Amniotic epithelial cell (primary cell): ENCODE results near the gene ZNF665.
"Not testable (repeated sequence)": the region's sequence is repeated elsewhere in the genome, so short reads cannot be mapped to it uniquely, and the experiment has no call there.

ENCODE experiments used
- DNase-seq: peaks from one replicate; pipeline ENCODE4 v3.0.0-alpha.2; 2010; ENCODE audit warnings: low read depth

The ZNF665 gene

DNA sequence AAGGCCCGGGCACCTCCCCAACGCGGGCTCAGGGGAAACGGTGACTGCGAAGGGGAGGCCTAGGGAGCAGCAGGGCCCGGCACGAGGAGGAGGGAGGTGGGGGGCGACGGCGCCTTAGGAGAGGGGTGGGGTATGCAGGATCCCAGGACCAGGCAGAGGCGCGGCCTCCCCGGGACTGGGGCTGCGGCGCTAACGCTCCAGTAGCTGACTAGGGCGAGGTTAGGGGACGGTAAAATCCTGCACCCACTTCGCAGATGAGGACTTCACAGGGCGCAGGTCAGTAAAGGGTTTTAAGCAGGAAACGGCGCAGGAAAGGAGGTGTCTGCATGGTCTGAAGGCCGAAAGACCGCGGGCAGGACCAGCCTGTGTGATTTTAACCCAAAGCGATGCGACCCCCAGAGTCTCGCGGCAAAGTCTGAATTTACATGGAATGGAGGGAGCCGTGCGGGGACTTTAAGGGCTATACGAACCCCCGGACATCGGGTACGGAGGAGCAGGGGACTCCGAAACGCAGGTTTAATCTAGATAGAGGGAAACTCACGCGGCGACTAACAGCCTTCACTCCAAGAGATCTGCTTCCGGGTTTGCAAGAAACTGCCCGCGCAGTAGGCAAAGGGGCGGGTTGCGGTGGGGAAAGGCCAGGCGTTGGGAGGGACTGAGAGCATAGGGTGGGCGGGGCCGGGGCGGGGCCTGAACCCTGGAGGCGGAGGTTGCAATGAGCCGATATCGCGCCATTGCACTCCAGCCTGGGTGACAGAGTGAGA is at the start of gene ZNF665:
TSS of gene ZNF665 (minus strand) at position 588 of the 764 bp plus-strand sequence. CDS start 10,460 bp downstream, outside the sequence.
- DNase-seq = peak; percentile 80

- no peak for DNase-seq
Observed at GRCh38 chr19:53237114-53237777, 44.1 kb upstream of the ZNF665 start.

- DNase-seq = no peak
Observed at GRCh38 chr19:53224606-53225005, 31.4 kb upstream of the ZNF665 start.

GRCh38 chr19:53222716-53223115 is 29.6 kb upstream of the ZNF665 start:
- DNase-seq = not testable (repeated sequence)

GRCh38 chr19:53212703-53213320 is 19.7 kb upstream of the ZNF665 start:
- no peak for DNase-seq

GRCh38 chr19:53211554-53211953 is 18.4 kb upstream of the ZNF665 start:
- DNase-seq = not testable (repeated sequence)

- DNase-seq = peak; percentile 75
Observed at GRCh38 chr19:53196777-53197396, 3.7 kb upstream of the ZNF665 start.

- DNase-seq = peak; percentile 76
Observed at GRCh38 chr19:53195265-53195903, 2.2 kb upstream of the ZNF665 start.

DNA sequence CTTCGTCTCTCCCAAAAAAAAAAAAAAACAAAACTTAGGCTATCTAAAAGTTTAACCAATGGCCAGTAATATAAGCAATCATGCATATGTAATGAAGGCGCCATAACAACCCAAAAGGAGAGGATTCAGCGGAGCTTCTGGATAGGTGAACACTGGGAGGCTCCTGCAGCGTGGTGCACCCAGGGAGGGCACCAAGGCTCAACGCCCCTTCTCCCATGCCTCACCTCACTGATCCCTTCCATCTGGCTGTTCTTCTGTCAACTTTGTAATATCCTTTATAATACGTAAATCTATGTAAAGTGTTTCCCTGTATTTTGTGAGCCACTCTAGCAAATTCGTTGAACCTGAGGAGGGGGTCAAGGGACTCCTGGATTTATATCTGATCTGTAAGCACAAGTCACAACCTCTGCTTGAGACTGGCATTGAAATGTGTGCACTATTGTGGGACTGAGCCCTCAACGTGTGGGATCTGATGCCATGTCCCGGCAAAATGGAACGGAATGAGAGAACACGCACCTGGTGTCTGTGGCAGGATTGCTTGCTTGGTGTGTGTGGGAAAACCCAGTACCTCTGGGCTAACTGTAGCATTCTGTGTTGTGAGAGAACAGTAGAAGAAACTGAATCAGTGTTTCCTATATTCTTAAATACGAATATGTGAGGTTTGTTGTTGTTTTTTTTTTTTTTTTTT is 521 bp upstream of the ZNF665 start:
- no peak for DNase-seq

GRCh38 chr19:53190253-53190652 is 2.9 kb downstream of the ZNF665 start:
- DNase-seq = no peak

- DNase-seq = not testable (repeated sequence)
Observed at GRCh38 chr19:53189691-53190198, 3.4 kb downstream of the ZNF665 start.

GRCh38 chr19:53185155-53185882 is 7.8 kb downstream of the ZNF665 start:
- DNase-seq = not testable (repeated sequence)

DNA sequence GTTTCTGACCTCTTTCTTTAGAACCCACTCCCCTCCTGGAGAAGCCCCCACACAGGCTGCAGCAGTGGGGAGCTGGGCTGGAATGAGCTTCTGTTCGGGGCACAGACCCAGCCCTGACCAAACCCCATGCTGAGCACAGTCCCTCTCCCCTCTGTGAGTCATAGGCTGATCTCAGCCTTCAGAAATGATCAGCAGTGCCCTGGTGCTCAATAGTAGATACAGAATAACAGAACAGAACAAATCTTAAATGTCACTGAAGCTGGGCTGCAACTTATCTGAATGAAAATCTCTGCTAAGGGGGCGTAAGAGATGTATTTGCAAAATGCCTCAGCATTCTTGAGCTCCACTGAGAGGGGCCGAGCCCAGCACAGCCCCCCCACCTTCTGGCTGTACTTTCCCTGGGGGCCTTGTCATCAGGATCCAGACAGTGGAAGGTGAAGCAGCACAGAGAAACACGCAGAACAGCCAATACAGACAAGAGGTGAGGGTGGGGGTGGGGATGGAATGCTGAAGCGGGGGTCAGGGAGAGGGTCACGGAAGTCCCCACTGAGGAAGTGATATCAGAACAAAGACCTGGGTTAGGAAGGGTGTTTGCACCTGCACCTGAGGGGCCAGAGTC is 9.9 kb downstream of the ZNF665 start:
- DNase-seq = no peak

DNA sequence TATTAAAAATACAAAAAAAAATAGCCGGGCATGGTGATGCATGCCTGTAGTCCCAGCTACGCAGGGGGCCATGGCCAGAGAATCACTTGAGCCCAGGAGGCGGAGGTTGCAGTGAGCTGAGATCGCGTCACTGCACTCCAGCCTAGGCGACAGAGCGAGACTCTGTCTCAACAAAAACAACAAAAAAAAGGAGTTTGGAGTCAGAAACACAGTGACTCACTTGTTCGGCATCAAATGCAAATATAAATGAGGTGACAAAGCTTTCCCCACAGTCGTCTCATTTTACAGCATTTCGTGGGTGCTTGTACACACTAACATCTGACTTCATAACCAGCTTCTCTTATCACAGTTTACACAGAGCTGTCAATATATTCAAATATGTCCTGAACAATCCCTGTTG is 11.0 kb downstream of the ZNF665 start:
- DNase-seq = no peak

GRCh38 chr19:53177986-53178385 is 15.2 kb downstream of the ZNF665 start:
- DNase-seq = no peak

- DNase-seq = peak; percentile 29
Observed at GRCh38 chr19:53172889-53173288, 20.3 kb downstream of the ZNF665 start.

DNA sequence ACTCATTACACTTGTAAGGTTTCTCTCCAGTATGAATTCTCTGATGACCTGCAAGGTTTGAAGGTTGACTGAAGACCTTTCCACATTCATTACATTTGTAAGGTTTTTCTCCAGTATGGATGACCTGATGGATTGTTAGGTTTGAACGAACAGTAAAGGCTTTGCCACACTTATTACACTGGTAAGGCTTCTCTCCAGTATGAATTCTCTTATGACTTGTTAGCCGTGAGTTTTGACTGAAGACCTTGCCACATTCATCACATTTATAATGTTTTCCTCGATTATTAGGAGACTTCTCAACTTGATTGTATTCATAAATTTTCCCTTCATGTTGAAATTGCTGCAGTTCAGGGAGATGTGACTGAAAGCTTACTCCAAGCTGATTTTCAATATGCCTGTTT is 27.5 kb downstream of the ZNF665 start:
- DNase-seq = no peak

DNA sequence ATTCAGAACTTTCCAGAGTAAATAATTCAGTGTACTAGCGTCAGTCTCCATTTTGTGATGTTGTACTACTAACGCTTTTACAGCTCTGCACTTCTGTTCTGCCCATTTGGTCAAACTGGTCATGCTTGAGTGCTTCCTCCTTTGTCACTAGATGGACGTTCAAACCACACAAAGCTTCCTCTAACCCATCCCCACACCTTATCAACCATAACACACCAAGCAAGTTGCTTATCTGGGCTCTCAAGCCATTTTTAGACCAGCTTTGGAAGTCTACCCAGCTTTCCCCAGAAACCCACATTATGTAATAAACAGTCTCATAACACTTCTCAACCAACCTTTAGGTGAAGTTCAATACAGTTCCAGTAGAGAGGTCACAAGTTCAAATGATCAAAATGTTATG is 32.0 kb downstream of the ZNF665 start:
- no peak for DNase-seq

- no peak for DNase-seq
Observed at GRCh38 chr19:53160350-53160749, 32.8 kb downstream of the ZNF665 start.

DNA sequence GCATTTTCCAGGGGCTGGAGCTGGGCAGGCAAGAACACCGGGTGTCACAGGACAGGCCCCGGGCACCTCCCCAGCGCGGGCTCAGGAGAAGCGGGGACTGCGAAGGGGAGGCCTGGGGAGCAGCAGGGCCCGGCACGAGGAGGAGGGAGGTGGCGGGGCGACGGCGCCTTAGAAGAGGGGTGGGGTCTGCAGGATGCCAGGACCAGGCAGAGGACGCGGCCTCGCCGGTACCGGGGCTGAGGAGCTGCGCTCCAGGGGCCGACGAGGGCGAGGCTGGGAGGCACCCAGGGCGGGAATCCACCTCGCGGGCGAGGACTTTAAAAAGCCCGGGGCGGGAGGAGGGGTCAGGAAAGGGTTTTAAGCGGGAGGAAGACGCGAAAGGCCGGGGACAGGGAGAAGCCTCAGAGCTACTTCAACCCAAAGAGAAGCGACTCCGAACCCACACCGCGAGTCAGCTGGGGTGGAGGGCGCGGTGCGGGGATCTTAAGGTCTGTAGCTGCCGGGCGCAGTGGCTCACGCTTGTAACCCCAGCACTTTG is 35.0 kb downstream of the ZNF665 start:
- DNase-seq = peak; percentile 15
